Mesothelial cell of epicardium (in vitro differentiated cells): ENCODE results near the gene ACO1. TPM values are rescaled to one million over a fixed set of nuclear protein-coding genes. Genes with fewer than 3 reads are reported as not detected.
A peak's percentile ranks its signal among the peaks of the same experiment; 100 is the strongest.

Source experiments
- DNase-seq, 2 experiments: peaks; one replicate each; pipeline ENCODE4 v3.0.0; 2021; ENCODE audit warnings: low spot score in 2 of 2; ENCODE audit not compliant: unreplicated experiment in 2 of 2
- H3K27ac Mint-ChIP-seq: 2 replicates; pipeline ENCODE4 v1.8.0; 2021; ENCODE audit warnings: mixed read lengths
- H3K27me3 Mint-ChIP-seq: 2 replicates; pipeline ENCODE4 v1.8.0; 2021; ENCODE audit warnings: low read depth, mixed read lengths
- H3K36me3 Mint-ChIP-seq: 2 replicates; pipeline ENCODE4 v1.8.0; 2021; ENCODE audit warnings: mixed read lengths
- H3K4me1 Mint-ChIP-seq: 2 replicates; pipeline ENCODE4 v1.8.0; 2021; ENCODE audit warnings: mixed read lengths
- H3K4me3 Mint-ChIP-seq: 2 replicates; pipeline ENCODE4 v1.8.0; 2021; ENCODE audit warnings: mild to moderate bottlenecking, moderate library complexity, mixed read lengths
- H3K9me3 Mint-ChIP-seq: 2 replicates; pipeline ENCODE4 v1.8.0; 2021; ENCODE audit warnings: mixed read lengths
- total RNA-seq: library from RNA; stranded (reverse); gene quantifications from 3 replicates; pipeline ENCODE4 v1.2.1, GENCODE V29; 2021
- TF ChIP-seq, protein P1 (sequence below): fragments of 200-600 bp; sonication (generic); IDR thresholded peaks from one replicate; pipeline ENCODE4 v1.5.0; 2021; ENCODE audit warnings: antibody characterized with exemption; ENCODE audit not compliant: unreplicated experiment

Gene ACO1
- total RNA-seq, 1 donor from 2014 or later = 24.6 TPM

- Mint-ChIP-seq H3K27me3 (peaks cover 45% of the 10 kb centered on the region), H3K27ac (no peak overlapping the region), H3K36me3 (no peaks in the 10 kb centered on the region), H3K4me1 (peaks cover 5% of the 10 kb centered on the region), H3K9me3 (no peaks in the 10 kb centered on the region), H3K4me3 (no peak overlapping the region)
- DNase-seq = no peak
- TF ChIP-seq, protein P1, sequence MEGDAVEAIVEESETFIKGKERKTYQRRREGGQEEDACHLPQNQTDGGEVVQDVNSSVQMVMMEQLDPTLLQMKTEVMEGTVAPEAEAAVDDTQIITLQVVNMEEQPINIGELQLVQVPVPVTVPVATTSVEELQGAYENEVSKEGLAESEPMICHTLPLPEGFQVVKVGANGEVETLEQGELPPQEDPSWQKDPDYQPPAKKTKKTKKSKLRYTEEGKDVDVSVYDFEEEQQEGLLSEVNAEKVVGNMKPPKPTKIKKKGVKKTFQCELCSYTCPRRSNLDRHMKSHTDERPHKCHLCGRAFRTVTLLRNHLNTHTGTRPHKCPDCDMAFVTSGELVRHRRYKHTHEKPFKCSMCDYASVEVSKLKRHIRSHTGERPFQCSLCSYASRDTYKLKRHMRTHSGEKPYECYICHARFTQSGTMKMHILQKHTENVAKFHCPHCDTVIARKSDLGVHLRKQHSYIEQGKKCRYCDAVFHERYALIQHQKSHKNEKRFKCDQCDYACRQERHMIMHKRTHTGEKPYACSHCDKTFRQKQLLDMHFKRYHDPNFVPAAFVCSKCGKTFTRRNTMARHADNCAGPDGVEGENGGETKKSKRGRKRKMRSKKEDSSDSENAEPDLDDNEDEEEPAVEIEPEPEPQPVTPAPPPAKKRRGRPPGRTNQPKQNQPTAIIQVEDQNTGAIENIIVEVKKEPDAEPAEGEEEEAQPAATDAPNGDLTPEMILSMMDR = no peak
Observed at GRCh38 chr9:32378496-32378895, 5.9 kb upstream of the ACO1 start.

GRCh38 chr9:32378993-32379729, 5.3 kb upstream of the ACO1 start:
- TF ChIP-seq, protein P1 = peak; percentile 19
- Mint-ChIP-seq H3K36me3 (no peaks in the 10 kb centered on the region), H3K27me3 (peaks cover 50% of the 10 kb centered on the region), H3K9me3 (no peaks in the 10 kb centered on the region), H3K4me3 (no peak overlapping the region), H3K27ac (no peak overlapping the region), H3K4me1 (peaks cover 8% of the 10 kb centered on the region)
- no peak for DNase-seq

DNA sequence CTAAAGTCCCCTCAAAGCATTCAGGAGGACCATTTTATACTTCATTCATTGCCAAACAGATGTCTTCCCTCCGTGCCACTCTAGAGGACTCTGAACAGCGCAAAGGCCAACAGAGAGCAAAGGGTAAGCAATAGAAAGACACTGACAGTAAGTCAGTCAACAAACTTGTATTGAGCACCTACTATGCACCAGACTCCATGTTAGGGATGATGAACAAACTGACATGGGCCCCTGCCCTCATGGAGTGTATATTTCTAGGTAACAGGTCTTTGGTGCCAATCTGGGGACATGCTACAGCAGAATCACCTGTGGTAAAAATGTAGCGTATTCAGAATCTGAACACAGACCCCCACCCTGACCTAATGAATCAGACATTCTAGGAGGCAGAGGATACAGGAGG, 3.5 kb upstream of the ACO1 start:
- TF ChIP-seq, protein P1 = no peak
- no peak for DNase-seq
- Mint-ChIP-seq H3K27ac (no peak overlapping the region), H3K36me3 (no peaks in the 10 kb centered on the region), H3K4me1 (peaks cover 9% of the 10 kb centered on the region), H3K9me3 (no peaks in the 10 kb centered on the region), H3K4me3 (no peak overlapping the region), H3K27me3 (peaks cover 50% of the 10 kb centered on the region)

DNA sequence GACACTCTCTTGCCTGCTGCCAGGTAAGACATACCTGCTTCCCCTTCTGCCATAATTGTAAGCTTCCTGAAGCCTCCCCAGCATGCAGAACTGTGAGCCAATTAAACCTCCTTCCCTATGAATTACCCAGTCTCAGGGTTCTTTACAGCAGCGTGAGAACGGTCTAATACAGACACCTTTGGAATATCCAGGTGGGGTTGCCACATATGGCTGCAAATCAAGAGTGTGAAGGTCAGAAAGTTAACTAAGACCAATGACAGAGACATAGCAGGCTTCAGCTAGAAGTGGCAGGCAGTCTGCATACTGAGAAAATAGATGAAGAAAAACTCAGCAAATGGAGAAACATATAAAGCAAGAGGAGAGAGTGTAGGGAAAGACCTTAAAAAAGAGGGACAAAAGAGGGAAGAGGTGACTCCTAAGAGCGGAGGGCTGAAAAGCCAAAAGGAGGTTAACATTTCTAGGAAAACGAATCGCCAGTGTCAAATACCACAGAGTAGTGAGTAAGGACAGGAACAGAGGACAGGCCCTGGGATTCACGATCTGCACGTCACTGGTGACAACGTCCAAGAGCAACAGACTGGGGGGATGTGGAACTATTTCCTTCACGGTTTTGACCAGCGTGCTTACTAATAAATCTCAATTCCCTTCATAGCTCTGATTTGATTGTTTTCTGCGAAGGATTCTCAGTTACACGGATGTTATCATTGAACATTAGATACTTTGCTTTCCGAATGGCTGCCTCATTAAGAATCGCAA, 1.7 kb upstream of the ACO1 start:
- H3K27me3 Mint-ChIP-seq = peaks cover 43% of the 10 kb centered on the region
- no peak for DNase-seq
- H3K27ac Mint-ChIP-seq = no peak overlapping the region
- peaks cover 9% of the 10 kb centered on the region for H3K4me1 Mint-ChIP-seq
- TF ChIP-seq, protein P1 = no peak
- no peaks in the 10 kb centered on the region for H3K36me3 Mint-ChIP-seq
- H3K9me3 Mint-ChIP-seq = no peaks in the 10 kb centered on the region
- H3K4me3 Mint-ChIP-seq = no peak overlapping the region

GRCh38 chr9:32384002-32384363, 460 bp upstream of the ACO1 start:
- DNase-seq = no peak
- TF ChIP-seq, protein P1 = no peak
- Mint-ChIP-seq H3K4me1 (peaks cover 6% of the 10 kb centered on the region), H3K4me3 (peak overlapping the region; percentile 63), H3K36me3 (no peaks in the 10 kb centered on the region), H3K27ac (no peak overlapping the region), H3K9me3 (no peaks in the 10 kb centered on the region), H3K27me3 (peaks cover 43% of the 10 kb centered on the region)
